Skeletal muscle cell (primary cell): Measurements from ENCODE around the gene HOXB3.
A peak's percentile ranks its signal among the peaks of the same experiment; 100 is the strongest.

Source experiments
- DNase-seq: peaks from one replicate; pipeline ENCODE4 v3.0.0-alpha.2; 2010; ENCODE audit warnings: low read depth
- H3K4me3 ChIP-seq: 2 replicates; pipeline ENCODE4 v1.5.1; 2011; ENCODE audit warnings: low read depth, mild to moderate bottlenecking, control low read depth, low read length, moderate library complexity

Gene HOXB3

GRCh38 chr17:48591255-48592056 is 1.4 kb upstream of the HOXB3 start:
- peak overlapping the region; percentile 44 for H3K4me3 ChIP-seq

GRCh38 chr17:48590607-48591161 is 643 bp upstream of the HOXB3 start:
- DNase-seq = no peak
- H3K4me3 ChIP-seq = peak overlapping the region; percentile 24

More at GRCh38 chr17:48591255-48592056, 1.4 kb upstream of the HOXB3 start:
- DNase-seq = no peak

GRCh38 chr17:48589060-48589830 is 796 bp downstream of the HOXB3 start:
- H3K4me3 ChIP-seq = peak overlapping the region; percentile 60
- DNase-seq = no peak

- DNase-seq = no peak
- peak overlapping the region; percentile 60 for H3K4me3 ChIP-seq
These were observed 1.5 kb downstream of the HOXB3 start for GRCh38 chr17:48588528-48588927.

GRCh38 chr17:48588074-48588415 is 2.0 kb downstream of the HOXB3 start:
- no peak for DNase-seq
- peak overlapping the region; percentile 60 for H3K4me3 ChIP-seq

GRCh38 chr17:48587276-48588073 is 2.6 kb downstream of the HOXB3 start:
- DNase-seq = no peak
- peak overlapping the region; percentile 60 for H3K4me3 ChIP-seq

GRCh38 chr17:48586355-48587258 is 3.4 kb downstream of the HOXB3 start:
- DNase-seq = no peak
- peak overlapping the region; percentile 60 for H3K4me3 ChIP-seq

GRCh38 chr17:48584223-48584741 is 5.8 kb downstream of the HOXB3 start:
- DNase-seq = no peak
- H3K4me3 ChIP-seq = no peak overlapping the region

- DNase-seq = no peak
- H3K4me3 ChIP-seq = no peak overlapping the region
These were observed 6.3 kb downstream of the HOXB3 start for GRCh38 chr17:48583708-48584222.

- no peak for DNase-seq
- peak overlapping the region; percentile 45 for H3K4me3 ChIP-seq
These were observed 7.3 kb downstream of the HOXB3 start for GRCh38 chr17:48582750-48583069.

GRCh38 chr17:48579760-48580554 is 10.1 kb downstream of the HOXB3 start:
- DNase-seq = no peak
- H3K4me3 ChIP-seq = no peak overlapping the region

GRCh38 chr17:48579471-48579759 is 10.6 kb downstream of the HOXB3 start:
- no peak for DNase-seq
- peak overlapping the region; percentile 53 for H3K4me3 ChIP-seq

- peak overlapping the region; percentile 53 for H3K4me3 ChIP-seq
- no peak for DNase-seq
These were observed 11.2 kb downstream of the HOXB3 start for GRCh38 chr17:48578616-48579470.

- no peak for DNase-seq
- peak within 1 kb of the TSS; percentile 53 for H3K4me3 ChIP-seq
These were observed 12.0 kb downstream of the HOXB3 start, which contains the start of gene HOXB4 for GRCh38 chr17:48577946-48578615. TSS of gene HOXB4 (minus strand) at chr17:48578350. CDS start at chr17:48578319, 31 bp downstream.

- DNase-seq = no peak
These were observed 12.6 kb downstream of the HOXB3 start for GRCh38 chr17:48577330-48577945.

More at GRCh38 chr17:48577330-48577945, 12.6 kb downstream of the HOXB3 start:
- H3K4me3 ChIP-seq = peak overlapping the region; percentile 53
